A549 (cell line): ENCODE measurements around the gene DSG2.

Source experiments
- CTCF ChIP-seq: fragments of >200 bp; sonication (Bioruptor Twin); formaldehyde crosslinking; IDR thresholded peaks from 3 replicates; pipeline ENCODE4 v1.5.1; 2016
- EP300 ChIP-seq, 2 experiments: fragments of >200 bp; sonication (Bioruptor Twin); formaldehyde crosslinking; IDR thresholded peaks; 2 replicates in 1 of 2; 3 replicates in 1 of 2; pipeline ENCODE4 v1.6.1; 2016 to 2017
- HOXB13 ChIP-seq: fragments of 250-450 bp; sonication (Bioruptor Pico); IDR thresholded peaks from 2 replicates; pipeline ENCODE4 v1.5.0; 2020; ENCODE audit warnings: low read depth, mild to moderate bottlenecking, moderate library complexity
- JUN ChIP-seq, 2 experiments: fragments of >200 bp; sonication (Bioruptor Twin); formaldehyde crosslinking; IDR thresholded peaks; 2 replicates in 1 of 2; 3 replicates in 1 of 2; pipeline ENCODE4 v1.6.1; 2016 to 2017

GRCh38 chr18:31595121-31595771 is 97.3 kb downstream of the DSG2 start:
- TF ChIP-seq CTCF (no peak), JUN (IDR thresholded peaks at IDR 0.05) (no peak), EP300 (IDR thresholded peaks at IDR 0.05) (no peak), HOXB13 (CRISPR knock-in tag) (no peak)
